OCI-M1 (cell line): ENCODE measurements around the gene FOXD4L3.
"Not testable (repeated sequence)": the region's sequence is repeated elsewhere in the genome, so short reads cannot be mapped to it uniquely, and the experiment has no call there.

Experiments used
- DNase-seq: peaks from one replicate; lab custom pipeline; 2025; lab: John Stamatoyannopoulos, UW

The FOXD4L3 gene

GRCh38 chr9:68302567-68302966, at the start of gene FOXD4L3:
Gene FOXD4L3 (plus strand): TSS chr9:68302867. CDS start chr9:68302952, 85 bp downstream.
- not testable (repeated sequence) for DNase-seq

- DNase-seq = not testable (repeated sequence)
Measured at GRCh38 chr9:68281041-68281440, 21.6 kb upstream of the FOXD4L3 start.

GRCh38 chr9:68303771-68304170, 1.1 kb downstream of the FOXD4L3 start:
- DNase-seq = not testable (repeated sequence)

GRCh38 chr9:68304212-68304611, 1.5 kb downstream of the FOXD4L3 start:
- DNase-seq = not testable (repeated sequence)

GRCh38 chr9:68304777-68305176, 2.1 kb downstream of the FOXD4L3 start:
- DNase-seq = not testable (repeated sequence)

- not testable (repeated sequence) for DNase-seq
Measured at GRCh38 chr9:68305680-68306285, 3.1 kb downstream of the FOXD4L3 start.

- not testable (repeated sequence) for DNase-seq
Measured at GRCh38 chr9:68306391-68306964, 3.8 kb downstream of the FOXD4L3 start.

- not testable (repeated sequence) for DNase-seq
Measured at GRCh38 chr9:68307127-68307526, 4.5 kb downstream of the FOXD4L3 start.

GRCh38 chr9:68307654-68308053, 5.0 kb downstream of the FOXD4L3 start:
- DNase-seq = not testable (repeated sequence)

GRCh38 chr9:68311208-68311607, 8.5 kb downstream of the FOXD4L3 start:
- DNase-seq = not testable (repeated sequence)

GRCh38 chr9:68318209-68318608, 15.5 kb downstream of the FOXD4L3 start:
- not testable (repeated sequence) for DNase-seq

- DNase-seq = not testable (repeated sequence)
Measured at GRCh38 chr9:68323749-68324148, 21.1 kb downstream of the FOXD4L3 start.

GRCh38 chr9:68324518-68324917, 21.9 kb downstream of the FOXD4L3 start:
- DNase-seq = not testable (repeated sequence)

- not testable (repeated sequence) for DNase-seq
Measured at GRCh38 chr9:68329106-68329505, 26.4 kb downstream of the FOXD4L3 start.

- DNase-seq = not testable (repeated sequence)
Measured at GRCh38 chr9:68330531-68331173, 28.0 kb downstream of the FOXD4L3 start.

GRCh38 chr9:68332122-68332521, 29.5 kb downstream of the FOXD4L3 start:
- not testable (repeated sequence) for DNase-seq

- DNase-seq = not testable (repeated sequence)
Measured at GRCh38 chr9:68335935-68336334, 33.3 kb downstream of the FOXD4L3 start.

GRCh38 chr9:68336639-68337339, 34.1 kb downstream of the FOXD4L3 start:
- not testable (repeated sequence) for DNase-seq

GRCh38 chr9:68338000-68338399, 35.3 kb downstream of the FOXD4L3 start:
- not testable (repeated sequence) for DNase-seq

GRCh38 chr9:68342265-68343025, 39.8 kb downstream of the FOXD4L3 start:
- not testable (repeated sequence) for DNase-seq

GRCh38 chr9:68343242-68343641, 40.6 kb downstream of the FOXD4L3 start:
- not testable (repeated sequence) for DNase-seq

- DNase-seq = not testable (repeated sequence)
Measured at GRCh38 chr9:68343992-68344391, 41.3 kb downstream of the FOXD4L3 start.
